H1 (cell line): Measurements from ENCODE around the gene PSMD6. TPM values are rescaled to one million over a fixed set of nuclear protein-coding genes. Genes with fewer than 3 reads are reported as not detected.

Experiments
- CTCF ChIA-PET: fragments of 300-600 bp; sonication (Branson Sonifier 250); formaldehyde crosslinking; loops from one replicate; lab custom pipeline; 2021; ENCODE audit not compliant: partially characterized antibody; lab: Charles Lee
- POLR2A ChIA-PET: fragments of 300-600 bp; sonication (Branson Sonifier 250); formaldehyde crosslinking; loops from one replicate; lab custom pipeline; 2021; ENCODE audit warnings: inconsistent platforms; ENCODE audit not compliant: partially characterized antibody; lab: Charles Lee
- DNase-seq, 2 experiments: peaks; one replicate each; pipeline versions ENCODE4 v3.0.0 to v3.0.0-alpha.2; 2010 to 2022; ENCODE audit warnings: low spot score in 2 of 2, low read depth in 1 of 2, mixed read lengths in 1 of 2
- FAIRE-seq: peaks from 2 replicates; lab custom pipeline; 2011; peaks lifted over from hg19 to GRCh38; lab: Jason Lieb, UNC
- H2AFZ ChIP-seq: 2 replicates; pipeline ENCODE4 v1.8.1; 2012; ENCODE audit warnings: low read length, inconsistent platforms
- H2AK5ac ChIP-seq: 2 replicates; pipeline ENCODE4 v1.6.1; 2013; ENCODE audit warnings: low read depth, low read length
- H2BK120ac ChIP-seq: replicated peaks from 2 replicates; pipeline ENCODE3; 2013; ENCODE audit warnings: low read depth, low read length, inconsistent platforms
- H2BK12ac ChIP-seq: 2 replicates; pipeline ENCODE4 v1.6.1; 2013; ENCODE audit warnings: low read depth, low read length
- H2BK15ac ChIP-seq: 2 replicates; pipeline ENCODE4 v1.6.1; 2013; ENCODE audit warnings: low read length
- H2BK20ac ChIP-seq: 2 replicates; pipeline ENCODE4 v1.6.1; 2013; ENCODE audit warnings: low read length
- H2BK5ac ChIP-seq: 2 replicates; pipeline ENCODE4 v1.6.1; 2013; ENCODE audit warnings: low read depth, low read length
- H3K14ac ChIP-seq: 2 replicates; pipeline ENCODE4 v1.6.1; 2013; ENCODE audit warnings: inconsistent platforms; ENCODE audit not compliant: insufficient read length
- H3K18ac ChIP-seq: 2 replicates; pipeline ENCODE4 v1.6.1; 2013; ENCODE audit warnings: low read length; ENCODE audit errors: extremely low read depth
- H3K23ac ChIP-seq: 2 replicates; pipeline ENCODE4 v1.6.1; 2013; ENCODE audit warnings: inconsistent platforms; ENCODE audit not compliant: insufficient read length
- H3K23me2 ChIP-seq: 2 replicates; pipeline ENCODE4 v1.6.1; 2013; ENCODE audit warnings: low read depth, low read length
- H3K27ac ChIP-seq: 2 replicates; pipeline ENCODE4 v1.6.1; 2011; ENCODE audit warnings: low read depth, low read length, inconsistent platforms
- H3K27me3 ChIP-seq, 4 experiments: replicated peaks in 1 of 4; 1 replicate in 1 of 4; 2 replicates in 3 of 4; pipeline versions ENCODE4 v1.6.1 to v1.8.1; 2011 to 2013; ENCODE audit warnings: low read length in 3 of 4, mild to moderate bottlenecking in 3 of 4, inconsistent platforms in 2 of 4, mixed read lengths in 2 of 4, moderate library complexity in 1 of 4; ENCODE audit not compliant: control insufficient read depth in 3 of 4, insufficient read depth in 3 of 4; ENCODE audit errors: extremely low read depth in 1 of 4
- H3K36me3 ChIP-seq, 4 experiments: 2 replicates each; pipeline versions ENCODE4 v1.6.1 to v1.8.1; 2011 to 2013; ENCODE audit warnings: mild to moderate bottlenecking in 4 of 4, low read length in 3 of 4, moderate library complexity in 2 of 4, control low read depth in 1 of 4, inconsistent platforms in 1 of 4; ENCODE audit not compliant: insufficient read depth in 4 of 4, control insufficient read depth in 2 of 4
- H3K4ac ChIP-seq: replicated peaks from 2 replicates; pipeline ENCODE3; 2013; ENCODE audit warnings: low read length, low read depth, mixed read lengths, inconsistent platforms; ENCODE audit not compliant: insufficient read length
- H3K4me1 ChIP-seq, 4 experiments: replicated peaks in 1 of 4; 1 replicate in 1 of 4; 2 replicates in 3 of 4; pipeline versions ENCODE4 v1.6.1 to v1.8.1; 2011 to 2013; ENCODE audit warnings: low read length in 3 of 4, inconsistent platforms in 2 of 4, mixed read lengths in 1 of 4; ENCODE audit not compliant: insufficient read depth in 4 of 4, control insufficient read depth in 3 of 4
- H3K4me2 ChIP-seq, 2 experiments: 2 replicates each; pipeline versions ENCODE4 v1.6.1 to v1.8.1; 2011 to 2013; ENCODE audit warnings: low read depth in 2 of 2, low read length in 2 of 2, control low read depth in 1 of 2, inconsistent platforms in 1 of 2, mild to moderate bottlenecking in 1 of 2; ENCODE audit not compliant: insufficient read depth in 1 of 2
- H3K4me3 ChIP-seq, 4 experiments: fragments of 200-600, 300-600 bp in 1 of 4; sonication (generic), shearing (Covaris generic), sonication (Bioruptor Twin) in 1 of 4; 2 replicates each; pipeline versions ENCODE4 v1.5.1 to v1.8.1; 2011 to 2016; ENCODE audit warnings: low read length in 4 of 4, low read depth in 3 of 4, control low read depth in 2 of 4, inconsistent platforms in 2 of 4, mild to moderate bottlenecking in 2 of 4, mixed read lengths in 1 of 4, moderate library complexity in 1 of 4; ENCODE audit not compliant: insufficient read depth in 2 of 4; ENCODE audit errors: extremely low read depth in 1 of 4
- H3K56ac ChIP-seq: replicated peaks from 2 replicates; pipeline ENCODE3; 2013; ENCODE audit warnings: low read depth, mild to moderate bottlenecking, mixed read lengths, low read length, inconsistent platforms; ENCODE audit not compliant: insufficient read length
- H3K79me1 ChIP-seq: 2 replicates; pipeline ENCODE4 v1.6.1; 2013; ENCODE audit warnings: low read depth, low read length, control low read depth
- H3K79me2 ChIP-seq, 2 experiments: 2 replicates each; pipeline versions ENCODE4 v1.6.1 to v1.8.1; 2012 to 2013; ENCODE audit warnings: low read length in 2 of 2, mild to moderate bottlenecking in 2 of 2, inconsistent platforms in 1 of 2; ENCODE audit not compliant: insufficient read depth in 2 of 2, control insufficient read depth in 1 of 2
- H3K9ac ChIP-seq, 4 experiments: replicated peaks in 1 of 4; 1 replicate in 1 of 4; 2 replicates in 3 of 4; pipeline versions ENCODE4 v1.6.1 to v1.8.1; 2011 to 2013; ENCODE audit warnings: low read depth in 3 of 4, low read length in 3 of 4, control low read depth in 2 of 4, mild to moderate bottlenecking in 2 of 4, moderate library complexity in 2 of 4, inconsistent platforms in 1 of 4; ENCODE audit errors: extremely low read depth in 1 of 4
- H3K9me3 ChIP-seq, 2 experiments: 2 replicates each; pipeline versions ENCODE4 v1.6.1 to v1.8.1; 2012 to 2013; ENCODE audit warnings: mild to moderate bottlenecking in 2 of 2, moderate library complexity in 2 of 2, control low read depth in 1 of 2, inconsistent platforms in 1 of 2, low read depth in 1 of 2, low read length in 1 of 2, mixed read lengths in 1 of 2; ENCODE audit not compliant: insufficient read depth in 2 of 2
- H4K20me1 ChIP-seq, 2 experiments: replicated peaks in 1 of 2; 2 replicates each; pipeline versions ENCODE3 to v1.8.1; 2011 to 2013; ENCODE audit warnings: inconsistent platforms in 2 of 2, low read length in 2 of 2, mild to moderate bottlenecking in 1 of 2; ENCODE audit not compliant: insufficient read depth in 2 of 2, control insufficient read depth in 1 of 2
- H4K5ac ChIP-seq: 2 replicates; pipeline ENCODE4 v1.6.1; 2013; ENCODE audit warnings: low read length, low read depth, mixed read lengths, inconsistent platforms; ENCODE audit not compliant: insufficient read length
- H4K8ac ChIP-seq: 2 replicates; pipeline ENCODE4 v1.8.0; 2013; ENCODE audit warnings: mild to moderate bottlenecking, moderate library complexity, low read length, inconsistent platforms; ENCODE audit not compliant: insufficient read depth; ENCODE audit errors: extremely low read depth
- H4K91ac ChIP-seq: replicated peaks from 2 replicates; pipeline ENCODE3; 2013; ENCODE audit warnings: low read length, mixed read lengths, inconsistent platforms; ENCODE audit not compliant: insufficient read length
- BRCA1 ChIP-seq: IDR thresholded peaks from 2 replicates; pipeline ENCODE4 v1.6.1; 2012; ENCODE audit warnings: low read depth, low read length, improper control_type of control experiment
- CBX5 ChIP-seq: fragments of 300-800, 300-1000 bp; sonication (generic); IDR thresholded peaks from 2 replicates; pipeline ENCODE4 v1.7.1; 2016; ENCODE audit warnings: antibody characterized with exemption, low read length, low read depth
- CREB1 ChIP-seq: IDR thresholded peaks from 2 replicates; pipeline ENCODE4 v1.6.1; 2012; ENCODE audit warnings: inconsistent platforms
- CTBP2 ChIP-seq: IDR thresholded peaks from 2 replicates; pipeline ENCODE4 v1.7.0; 2011; ENCODE audit warnings: borderline replicate concordance, mild to moderate bottlenecking, moderate library complexity, mixed read lengths, low read length; ENCODE audit not compliant: insufficient read depth, insufficient read length
- CTCF ChIP-seq, 3 experiments: IDR thresholded peaks; 1 replicate in 2 of 3; 2 replicates in 1 of 3; pipeline versions ENCODE4 v1.5.1 to v1.6.1; 2011; ENCODE audit warnings: low read length in 3 of 3, mild to moderate bottlenecking in 3 of 3, inconsistent platforms in 2 of 3, low read depth in 1 of 3, moderate library complexity in 1 of 3; ENCODE audit not compliant: insufficient read depth in 1 of 3; ENCODE audit errors: control extremely low read depth in 1 of 3
- GABPA ChIP-seq: IDR thresholded peaks from 2 replicates; pipeline ENCODE4 v1.6.1; 2011; ENCODE audit warnings: mild to moderate bottlenecking, low read length, moderate library complexity, borderline replicate concordance; ENCODE audit not compliant: insufficient read depth
- JUND ChIP-seq: IDR thresholded peaks from 2 replicates; pipeline ENCODE4 v1.6.1; 2011; ENCODE audit warnings: mild to moderate bottlenecking, improper control_type of control experiment, low read length
- NANOG ChIP-seq: IDR thresholded peaks from 2 replicates; pipeline ENCODE4 v1.6.1; 2011; ENCODE audit warnings: low read length, low read depth, mild to moderate bottlenecking, inconsistent platforms; ENCODE audit not compliant: insufficient read depth, poor library complexity, severe bottlenecking
- RXRA ChIP-seq: IDR thresholded peaks from 2 replicates; pipeline ENCODE4 v1.6.1; 2011; ENCODE audit warnings: low read depth, mild to moderate bottlenecking, low read length, moderate library complexity; ENCODE audit not compliant: insufficient read depth
- USF2 ChIP-seq: IDR thresholded peaks from 2 replicates; pipeline ENCODE4 v1.6.1; 2011; ENCODE audit warnings: low read length, improper control_type of control experiment
- WGBS, 2 experiments: shearing (Covaris generic) in 1 of 2; methylation state at CpG; one replicate each; pipeline versions ENCODE4 v1.1.6 to v1.1.7; 2013 to 2015; ENCODE audit warnings: low lambda C conversion rate in 2 of 2, mixed read lengths in 2 of 2, inconsistent platforms in 1 of 2, low coverage in 1 of 2, missing lambda C conversion rate in 1 of 2; ENCODE audit not compliant: insufficient replicate concordance in 2 of 2, insufficient coverage in 1 of 2, insufficient read length in 1 of 2; ENCODE audit errors: extremely low coverage in 1 of 2, missing lambda C conversion rate in 1 of 2; 5-methylcytosine and 5-hydroxymethylcytosine counted together
- polyA plus RNA-seq, 7 experiments: library from polyadenylated mRNA; depleted of rRNA in 3 of 7; stranded (reverse) in 5 of 7; unstranded in 2 of 7; fragments of >200 nt in 5 of 7; fragments of 200-250 nt in 2 of 7; gene quantifications; 1 replicate in 5 of 7; 2 replicates in 1 of 7; 4 replicates in 1 of 7; pipeline versions ENCODE4 v1.2.1 to v1.2.3, GENCODE V29; 2011 to 2013; ENCODE audit warnings: missing spikeins in 2 of 7, mixed read lengths in 2 of 7
- total RNA-seq: library from RNA; stranded (reverse); fragmentation: NEBNext Ultra II Directional; extraction: Animal tissue kit (Norgen Biotek cat#: 25700); gene quantifications from 2 replicates; pipeline ENCODE4 v1.2.1, GENCODE V29; 2021

PSMD6 gene
- total and polyA plus RNA-seq, 2 of the 8 experiments (the other 6 are each of a cell fraction or from before 2014, with no cell fraction given): 43.7 to 104 TPM

DNA sequence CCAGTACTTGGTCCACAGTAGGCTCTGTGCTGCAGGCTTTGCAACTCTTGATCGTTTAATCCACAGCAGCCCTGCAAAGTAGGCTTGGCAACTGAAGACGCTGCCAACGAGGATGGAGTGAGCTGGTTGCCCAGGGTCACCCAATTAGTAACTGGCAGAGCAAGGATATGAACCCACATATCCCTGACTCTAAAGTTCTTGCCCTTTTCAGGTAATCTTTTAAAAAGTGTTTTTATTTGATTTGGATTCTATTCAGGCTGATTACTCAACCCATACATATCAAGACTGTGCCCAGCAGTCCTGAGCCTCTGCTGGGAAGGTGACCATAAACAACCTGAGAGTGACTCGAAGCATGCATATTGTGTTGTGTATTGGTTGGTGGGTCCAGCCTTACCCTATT is 50.3 kb downstream of the PSMD6 start:
- Histone ChIP-seq H3K4me1 (peaks cover 5 to 34% (median 20%) of the 10 kb centered on the region in 4 experiments), H4K5ac (no peak overlapping the region), H2BK20ac (no peak overlapping the region), H3K9me3 (no peaks in the 10 kb centered on the region), H3K27me3 (no peaks in the 10 kb centered on the region), H3K18ac (no peak overlapping the region), H2AK5ac (no peak overlapping the region), H2BK120ac (no peak overlapping the region), H2BK12ac (no peak overlapping the region), H3K79me1 (peaks cover 2% of the 10 kb centered on the region; the same call in 1 of the 2 replicates), H3K4me3 (no peak overlapping the region), H3K23ac (no peak overlapping the region), H3K23me2 (no peaks in the 10 kb centered on the region), H4K91ac (no peak overlapping the region), H4K20me1 (peaks cover 0 to 2% of the 10 kb centered on the region in 2 experiments), H3K9ac (no peak overlapping the region), H3K79me2 (peaks cover 0 to 15% of the 10 kb centered on the region in 2 experiments; a peak in 2 of 4 replicates), H3K27ac (no peak overlapping the region), H3K4ac (no peak overlapping the region), H3K4me2 (no peak overlapping the region), H2AFZ (no peak overlapping the region), H2BK15ac (no peak overlapping the region), H3K14ac (no peak overlapping the region), H3K56ac (no peak overlapping the region), H3K36me3 (no peaks in the 10 kb centered on the region), H4K8ac (no peak overlapping the region), H2BK5ac (no peak overlapping the region)
- FAIRE-seq (no peak), DNase-seq (no peak)
- 96% methylated on average over 4 of the region's 4 CpGs; no CpG with 5 or more reads in 1 of the 2 experiments for WGBS, 2 experiments
- ChIA-PET POLR2A (interaction anchor here (1.0 kb wide), 1 partner anchor 8 kb away, joined by 3 read pairs; no protein-coding TSS in a partner anchor), CTCF (interaction anchor here (0.9 to 4.5 kb wide), 6 partner anchors 11 to 57 kb away, joined by 3 to 29 read pairs (median 4); no protein-coding TSS in a partner anchor)
- TF ChIP-seq GABPA: no peak
- TF ChIP-seq JUND: no peak
- no peak for TF ChIP-seq CBX5
- TF ChIP-seq NANOG: no peak
- TF ChIP-seq CTBP2: no peak
- TF ChIP-seq CTCF (IDR thresholded peaks at IDR 0.05; ENCODE audit: control extremely low read depth in 1 of 3, insufficient read depth in 1 of 3, low read depth in 1 of 3, low read length in 3 of 3): no peak
- TF ChIP-seq CREB1: no peak
- no peak for TF ChIP-seq RXRA
- no peak for TF ChIP-seq USF2
- TF ChIP-seq BRCA1: no peak
